ENCODE results near the gene IL13RA1. TPM values are rescaled to one million over a fixed set of nuclear protein-coding genes. Genes with fewer than 3 reads are reported as not detected.

IL13RA1 gene
- total RNA-seq, 1 experiment from 2014 or later = 14.4 TPM

DNA sequence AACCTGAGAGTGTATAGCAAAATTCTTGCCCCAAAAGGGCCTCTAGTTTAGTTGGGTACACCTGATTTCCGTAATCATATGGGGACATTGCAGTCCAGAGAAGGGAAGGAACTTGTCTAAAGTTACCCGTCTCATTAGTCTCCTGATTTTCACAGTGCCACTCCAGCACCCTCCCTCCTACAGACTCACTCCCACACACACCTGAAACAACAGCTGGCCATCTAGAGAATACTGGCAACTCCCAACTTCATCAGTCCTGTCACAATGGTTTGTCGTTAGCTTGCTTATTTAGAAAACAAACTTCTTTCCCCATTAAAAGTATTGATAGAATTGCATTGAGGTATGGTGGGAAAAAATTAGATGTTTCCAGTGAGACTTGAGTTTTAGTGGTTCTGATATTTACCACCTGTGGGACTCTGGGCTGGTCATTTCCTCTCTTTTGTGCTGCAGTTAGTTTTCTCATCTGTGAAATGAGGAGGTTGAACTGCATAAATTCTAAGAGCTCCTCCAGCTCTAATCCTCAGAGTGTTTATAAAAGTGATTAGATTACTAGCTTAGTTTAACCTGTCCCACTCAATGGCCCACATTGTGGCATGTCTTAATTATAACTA lies 1.7 kb downstream of the IL13RA1 start:
- H2BK12ac ChIP-seq (ENCODE audit: insufficient read length, low read depth, low read length) = no peak overlapping the region
- no peak overlapping the region for H2BK20ac ChIP-seq (ENCODE audit: low read depth, low read length, poor library complexity, severe bottlenecking)
- H2BK120ac ChIP-seq (ENCODE audit: low read depth, low read length, poor library complexity, severe bottlenecking) = no peak overlapping the region
- peaks cover 26 to 36% of the 10 kb centered on the region in 2 experiments for H3K4me1 Mint-ChIP-seq
- H3K9me3 ChIP-seq (ENCODE audit: control insufficient read depth, low read depth, low read length) = peaks cover 21% of the 10 kb centered on the region
- H4K91ac ChIP-seq (ENCODE audit: insufficient read length, low read depth, low read length) = no peak overlapping the region
- H3K14ac ChIP-seq (ENCODE audit: insufficient read depth, low read length) = no peak overlapping the region
- H3K4ac ChIP-seq (ENCODE audit: low read depth, low read length) = no peak overlapping the region
- H3K9ac ChIP-seq (ENCODE audit: extremely low read depth, insufficient read length, low read length) = no peak overlapping the region
- no peak overlapping the region for H3K56ac ChIP-seq (ENCODE audit: insufficient read length, low read depth, low read length)
- no CpG with 5 or more reads among the region's 3 CpGs for WGBS (ENCODE audit: extremely low coverage, insufficient read length, low lambda C conversion rate)
- H3K27ac Mint-ChIP-seq = no peak overlapping the region
- peaks cover 14% of the 10 kb centered on the region for H3K27me3 Mint-ChIP-seq (ENCODE audit: low read depth)
- TF ChIP-seq, protein P1, sequence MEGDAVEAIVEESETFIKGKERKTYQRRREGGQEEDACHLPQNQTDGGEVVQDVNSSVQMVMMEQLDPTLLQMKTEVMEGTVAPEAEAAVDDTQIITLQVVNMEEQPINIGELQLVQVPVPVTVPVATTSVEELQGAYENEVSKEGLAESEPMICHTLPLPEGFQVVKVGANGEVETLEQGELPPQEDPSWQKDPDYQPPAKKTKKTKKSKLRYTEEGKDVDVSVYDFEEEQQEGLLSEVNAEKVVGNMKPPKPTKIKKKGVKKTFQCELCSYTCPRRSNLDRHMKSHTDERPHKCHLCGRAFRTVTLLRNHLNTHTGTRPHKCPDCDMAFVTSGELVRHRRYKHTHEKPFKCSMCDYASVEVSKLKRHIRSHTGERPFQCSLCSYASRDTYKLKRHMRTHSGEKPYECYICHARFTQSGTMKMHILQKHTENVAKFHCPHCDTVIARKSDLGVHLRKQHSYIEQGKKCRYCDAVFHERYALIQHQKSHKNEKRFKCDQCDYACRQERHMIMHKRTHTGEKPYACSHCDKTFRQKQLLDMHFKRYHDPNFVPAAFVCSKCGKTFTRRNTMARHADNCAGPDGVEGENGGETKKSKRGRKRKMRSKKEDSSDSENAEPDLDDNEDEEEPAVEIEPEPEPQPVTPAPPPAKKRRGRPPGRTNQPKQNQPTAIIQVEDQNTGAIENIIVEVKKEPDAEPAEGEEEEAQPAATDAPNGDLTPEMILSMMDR (conservative IDR thresholded peaks at IDR 0.05) = no peak
- H3T11ph ChIP-seq (ENCODE audit: low read length) = no peak overlapping the region
- no peaks in the 10 kb centered on the region for H4K20me1 ChIP-seq (ENCODE audit: control insufficient read depth, insufficient read depth, insufficient read length)
- H2BK15ac ChIP-seq (ENCODE audit: low read depth, low read length) = no peak overlapping the region
- DNase-seq = no peak
- peaks cover 0 to 4% (median 2%) of the 10 kb centered on the region in 3 experiments; a peak in 4 of 7 replicates for H3K36me3 Mint-ChIP-seq (ENCODE audit: insufficient read depth in 1 of 3, low read depth in 3 of 3)
- H3K27ac ChIP-seq (ENCODE audit: insufficient read length, low read depth, low read length) = no peak overlapping the region
- no peak overlapping the region for H2BK5ac ChIP-seq (ENCODE audit: insufficient read length, low read length)
- no peak overlapping the region for H2AFZ ChIP-seq (ENCODE audit: low read length)
- H3K27me3 ChIP-seq (ENCODE audit: insufficient read depth, low read length) = no peaks in the 10 kb centered on the region; the same call in 1 of the 2 replicates
- no peak overlapping the region for H3K23ac ChIP-seq (ENCODE audit: insufficient read length, low read depth, low read length)
- H3K79me2 ChIP-seq (ENCODE audit: insufficient read depth, low read length) = no peaks in the 10 kb centered on the region
- peaks cover 13 to 71% of the 10 kb centered on the region in 2 experiments for H3K9me3 Mint-ChIP-seq
- H2AK5ac ChIP-seq (ENCODE audit: insufficient read length, low read length) = no peak overlapping the region
- no peak overlapping the region for H4K8ac ChIP-seq (replicated peaks; ENCODE audit: insufficient read length, low read depth, low read length)
- no peak overlapping the region for H4K5ac ChIP-seq (ENCODE audit: insufficient read length, low read depth, low read length)
- H3K23me2 ChIP-seq (ENCODE audit: insufficient read length, low read depth, low read length, poor library complexity, severe bottlenecking) = no peaks in the 10 kb centered on the region
- no peak overlapping the region for H3K18ac ChIP-seq (ENCODE audit: insufficient read length, low read depth, low read length)
- peak overlapping the region; percentile 17 to 39; a peak in 1 of 5 replicates for H3K4me3 Mint-ChIP-seq
- H3K4me2 ChIP-seq (ENCODE audit: insufficient read depth, insufficient read length, low read length) = no peak overlapping the region
- H3K4me1 ChIP-seq (ENCODE audit: insufficient read depth, low read length) = peaks cover 3% of the 10 kb centered on the region; the same call in 1 of the 2 replicates
- no peaks in the 10 kb centered on the region for H3K79me1 ChIP-seq (ENCODE audit: insufficient read depth, low read depth, low read length, poor library complexity, severe bottlenecking)

Data from H9 (cell line).